MM.1S (cell line): ENCODE measurements around the gene SLC30A4.

Experiments used
- DNase-seq: peaks from one replicate; pipeline ENCODE4 v3.0.0-alpha.2; 2015
- H2AFZ ChIP-seq: fragments of 300-600 bp; sonication (generic); 2 replicates; pipeline ENCODE4 v1.6.0; 2016; ENCODE audit warnings: antibody characterized with exemption, low read length
- H3F3A ChIP-seq: fragments of 300-600 bp; sonication (generic); 2 replicates; pipeline ENCODE4 v1.6.1; 2016; ENCODE audit warnings: mild to moderate bottlenecking, antibody characterized with exemption, low read length, moderate library complexity, mixed read lengths; ENCODE audit not compliant: insufficient read depth
- H3K27ac ChIP-seq: fragments of 300-600 bp; sonication (generic); 2 replicates; pipeline ENCODE4 v1.5.1; 2016; ENCODE audit warnings: mild to moderate bottlenecking, low read length
- H3K27me3 ChIP-seq: fragments of 300-600 bp; sonication (generic); replicated peaks from 2 replicates; pipeline ENCODE4 v1.6.0; 2016; ENCODE audit warnings: low read length; ENCODE audit not compliant: insufficient read depth
- H3K36me3 ChIP-seq: fragments of 300-600 bp; sonication (generic); replicated peaks from 2 replicates; pipeline ENCODE4 v1.6.1; 2016; ENCODE audit warnings: mild to moderate bottlenecking, low read length, mixed read lengths; ENCODE audit not compliant: insufficient read depth
- H3K4me1 ChIP-seq: fragments of 300-600 bp; sonication (generic); 2 replicates; pipeline ENCODE4 v1.6.1; 2016; ENCODE audit warnings: low read length, mixed read lengths
- H3K4me2 ChIP-seq: fragments of 300-600 bp; sonication (generic); 2 replicates; pipeline ENCODE4 v1.6.0; 2016; ENCODE audit warnings: low read depth, low read length
- H3K4me3 ChIP-seq: fragments of 300-600 bp; sonication (generic); 2 replicates; pipeline ENCODE4 v1.5.1; 2016; ENCODE audit warnings: low read length, mixed read lengths
- H3K79me2 ChIP-seq: fragments of 300-600 bp; sonication (generic); 2 replicates; pipeline ENCODE4 v1.6.1; 2016; ENCODE audit warnings: mixed run types, low read length, mixed read lengths
- H3K9ac ChIP-seq: fragments of 300-600 bp; sonication (generic); 2 replicates; pipeline ENCODE4 v1.6.1; 2016; ENCODE audit warnings: low read length, mixed read lengths
- H3K9me2 ChIP-seq: fragments of 300-600 bp; sonication (generic); replicated peaks from 2 replicates; pipeline ENCODE4 v1.6.1; 2016; ENCODE audit warnings: mild to moderate bottlenecking, low read length, mixed read lengths; ENCODE audit not compliant: insufficient read depth
- H3K9me3 ChIP-seq: fragments of 300-600 bp; sonication (generic); replicated peaks from 2 replicates; pipeline ENCODE4 v1.6.1; 2016; ENCODE audit warnings: mild to moderate bottlenecking, low read length, mixed read lengths; ENCODE audit not compliant: insufficient read depth
- H4K20me1 ChIP-seq: fragments of 300-600 bp; sonication (generic); 2 replicates; pipeline ENCODE4 v1.6.1; 2016; ENCODE audit warnings: mild to moderate bottlenecking, low read length, moderate library complexity, mixed read lengths; ENCODE audit not compliant: insufficient read depth
- CTCF ChIP-seq: fragments of 300-600 bp; sonication (generic); IDR thresholded peaks from 2 replicates; pipeline ENCODE4 v1.5.1; 2016; ENCODE audit warnings: antibody characterized with exemption, low read length, mixed read lengths
- EZH2 ChIP-seq: fragments of 300-600 bp; sonication (generic); optimal IDR thresholded peaks from 2 replicates; pipeline ENCODE3; 2017; ENCODE audit warnings: low read depth, mild to moderate bottlenecking, antibody characterized with exemption, low read length, mixed read lengths
- EZH2phosphoT487 ChIP-seq: fragments of 300-600 bp; sonication (generic); IDR thresholded peaks from 2 replicates; pipeline ENCODE4 v1.6.1; 2018; ENCODE audit warnings: antibody characterized with exemption, low read length

The SLC30A4 gene

GRCh38 chr15:45489690-45490238, 32.8 kb downstream of the SLC30A4 start:
- no peaks in the 10 kb centered on the region for H3K36me3 ChIP-seq
- H2AFZ ChIP-seq: no peak overlapping the region
- H3K9me3 ChIP-seq: no peaks in the 10 kb centered on the region
- TF ChIP-seq EZH2: no peak
- no peak for TF ChIP-seq EZH2phosphoT487
- TF ChIP-seq CTCF: no peak
- H4K20me1 ChIP-seq: no peaks in the 10 kb centered on the region
- H3K9ac ChIP-seq: no peak overlapping the region
- DNase-seq: no peak
- no peak overlapping the region for H3K4me3 ChIP-seq
- no peaks in the 10 kb centered on the region for H3F3A ChIP-seq
- no peak overlapping the region for H3K27ac ChIP-seq
- H3K4me2 ChIP-seq: no peak overlapping the region
- H3K4me1 ChIP-seq: no peaks in the 10 kb centered on the region
- no peaks in the 10 kb centered on the region for H3K79me2 ChIP-seq
- no peaks in the 10 kb centered on the region for H3K27me3 ChIP-seq
- no peaks in the 10 kb centered on the region for H3K9me2 ChIP-seq

GRCh38 chr15:45486317-45486716, 36.2 kb downstream of the SLC30A4 start:
- Histone ChIP-seq H3K9ac (no peak overlapping the region), H3K4me1 (no peaks in the 10 kb centered on the region), H3K9me2 (no peaks in the 10 kb centered on the region), H3K4me2 (no peak overlapping the region), H3F3A (no peaks in the 10 kb centered on the region), H3K79me2 (no peaks in the 10 kb centered on the region), H3K36me3 (no peaks in the 10 kb centered on the region), H4K20me1 (no peaks in the 10 kb centered on the region), H2AFZ (no peak overlapping the region), H3K9me3 (no peaks in the 10 kb centered on the region), H3K27ac (no peak overlapping the region), H3K4me3 (no peak overlapping the region), H3K27me3 (no peaks in the 10 kb centered on the region)
- DNase-seq: no peak
- no peak for TF ChIP-seq EZH2phosphoT487
- no peak for TF ChIP-seq CTCF
- TF ChIP-seq EZH2: no peak

GRCh38 chr15:45481135-45481534, 41.4 kb downstream of the SLC30A4 start:
- no peak for TF ChIP-seq CTCF
- TF ChIP-seq EZH2: no peak
- TF ChIP-seq EZH2phosphoT487: no peak
- Histone ChIP-seq H3F3A (no peaks in the 10 kb centered on the region), H3K27ac (no peak overlapping the region), H4K20me1 (no peaks in the 10 kb centered on the region), H3K9me2 (no peaks in the 10 kb centered on the region), H3K9me3 (no peaks in the 10 kb centered on the region), H2AFZ (no peak overlapping the region), H3K4me1 (no peaks in the 10 kb centered on the region), H3K9ac (no peak overlapping the region), H3K79me2 (no peaks in the 10 kb centered on the region), H3K4me3 (no peak overlapping the region), H3K4me2 (no peak overlapping the region), H3K36me3 (no peaks in the 10 kb centered on the region), H3K27me3 (no peaks in the 10 kb centered on the region)
- no peak for DNase-seq
